ENCODE data around the gene SYT17.

DNA sequence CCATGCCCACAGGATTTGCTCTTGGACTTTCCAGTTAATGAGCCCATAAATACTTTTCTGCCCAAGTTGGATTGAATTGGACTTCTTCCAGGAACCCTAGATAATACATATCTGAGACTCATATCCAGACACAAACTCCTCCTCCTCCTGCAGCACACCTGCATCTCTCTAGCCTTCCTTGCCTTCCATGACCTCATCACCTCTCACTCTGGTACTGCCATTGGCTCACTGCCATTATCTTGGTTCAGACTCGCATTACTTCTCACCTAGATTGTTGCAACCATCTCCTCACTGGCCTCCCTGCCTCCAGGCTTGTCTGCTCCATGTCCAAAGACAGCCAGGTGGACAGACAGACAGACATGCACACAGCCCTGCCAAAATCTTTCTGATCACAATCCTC, 4.8 kb upstream of the SYT17 start:
- TF ChIP-seq, protein P1, sequence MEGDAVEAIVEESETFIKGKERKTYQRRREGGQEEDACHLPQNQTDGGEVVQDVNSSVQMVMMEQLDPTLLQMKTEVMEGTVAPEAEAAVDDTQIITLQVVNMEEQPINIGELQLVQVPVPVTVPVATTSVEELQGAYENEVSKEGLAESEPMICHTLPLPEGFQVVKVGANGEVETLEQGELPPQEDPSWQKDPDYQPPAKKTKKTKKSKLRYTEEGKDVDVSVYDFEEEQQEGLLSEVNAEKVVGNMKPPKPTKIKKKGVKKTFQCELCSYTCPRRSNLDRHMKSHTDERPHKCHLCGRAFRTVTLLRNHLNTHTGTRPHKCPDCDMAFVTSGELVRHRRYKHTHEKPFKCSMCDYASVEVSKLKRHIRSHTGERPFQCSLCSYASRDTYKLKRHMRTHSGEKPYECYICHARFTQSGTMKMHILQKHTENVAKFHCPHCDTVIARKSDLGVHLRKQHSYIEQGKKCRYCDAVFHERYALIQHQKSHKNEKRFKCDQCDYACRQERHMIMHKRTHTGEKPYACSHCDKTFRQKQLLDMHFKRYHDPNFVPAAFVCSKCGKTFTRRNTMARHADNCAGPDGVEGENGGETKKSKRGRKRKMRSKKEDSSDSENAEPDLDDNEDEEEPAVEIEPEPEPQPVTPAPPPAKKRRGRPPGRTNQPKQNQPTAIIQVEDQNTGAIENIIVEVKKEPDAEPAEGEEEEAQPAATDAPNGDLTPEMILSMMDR (IDR thresholded peaks at IDR 0.05): no peak
- TF ChIP-seq POLR2AphosphoS5 (IDR thresholded peaks at IDR 0.05) (no peak), POLR2A (IDR thresholded peaks at IDR 0.05) (no peak)
